HG02798 (cell line): Measurements from ENCODE around the gene ZNF618.

Source experiments
- ATAC-seq: cut with Tn5 transposase; IDR thresholded peaks from one replicate; pipeline ENCODE4 v1.9.1; 2021; ENCODE audit warnings: mild to moderate bottlenecking; ENCODE audit not compliant: unreplicated experiment, poor library complexity

Gene ZNF618

GRCh38 chr9:113932906-113933584, 56.9 kb downstream of the ZNF618 start:
- no peak for ATAC-seq

GRCh38 chr9:113933671-113934070, 57.6 kb downstream of the ZNF618 start:
- ATAC-seq = no peak

GRCh38 chr9:113934167-113934828, 58.2 kb downstream of the ZNF618 start:
- ATAC-seq = no peak

- ATAC-seq = no peak
Observed at GRCh38 chr9:113934829-113935676, 58.9 kb downstream of the ZNF618 start.

GRCh38 chr9:113935677-113936380, 59.7 kb downstream of the ZNF618 start:
- ATAC-seq = no peak

- no peak for ATAC-seq
Observed at GRCh38 chr9:113940077-113940476, 64.0 kb downstream of the ZNF618 start.

GRCh38 chr9:113941056-113941455, 64.9 kb downstream of the ZNF618 start:
- no peak for ATAC-seq

- no peak for ATAC-seq
Observed at GRCh38 chr9:113941526-113941925, 65.4 kb downstream of the ZNF618 start.

- no peak for ATAC-seq
Observed at GRCh38 chr9:113943112-113944009, 67.3 kb downstream of the ZNF618 start.

- ATAC-seq = no peak
Observed at GRCh38 chr9:113945784-113946183, 69.7 kb downstream of the ZNF618 start.

- ATAC-seq = no peak
Observed at GRCh38 chr9:113946496-113947115, 70.5 kb downstream of the ZNF618 start.

- ATAC-seq = no peak
Observed at GRCh38 chr9:113947941-113948340, 71.8 kb downstream of the ZNF618 start.

GRCh38 chr9:113948891-113949570, 72.9 kb downstream of the ZNF618 start:
- ATAC-seq = no peak

- no peak for ATAC-seq
Observed at GRCh38 chr9:113949571-113950078, 73.5 kb downstream of the ZNF618 start.

- no peak for ATAC-seq
Observed at GRCh38 chr9:113950195-113951031, 74.3 kb downstream of the ZNF618 start.

- ATAC-seq = no peak
Observed at GRCh38 chr9:113951032-113951372, 74.9 kb downstream of the ZNF618 start.

GRCh38 chr9:113952676-113953075, 76.6 kb downstream of the ZNF618 start:
- ATAC-seq = no peak

- ATAC-seq = no peak
Observed at GRCh38 chr9:113953531-113953930, 77.4 kb downstream of the ZNF618 start.
